GM12878 (cell line): ENCODE measurements around the gene DLGAP3.

ENCODE experiments used
- CBFB ChIP-seq: IDR thresholded peaks from 2 replicates; pipeline ENCODE4 v1.6.1; 2016; ENCODE audit warnings: antibody characterized with exemption, low read depth
- CREM ChIP-seq: IDR thresholded peaks from 2 replicates; pipeline ENCODE4 v1.6.1; 2014; ENCODE audit warnings: antibody characterized with exemption, low read depth
- CTCF ChIP-seq, 3 experiments: IDR thresholded peaks in 2 of 3; conservative IDR thresholded peaks in 1 of 3; 2 replicates each; pipeline ENCODE4 v1.5.1; 2011; ENCODE audit warnings: low read depth in 3 of 3, low read length in 3 of 3, mild to moderate bottlenecking in 3 of 3, control low read depth in 2 of 3, moderate library complexity in 2 of 3, inconsistent platforms in 1 of 3, mixed read lengths in 1 of 3; ENCODE audit not compliant: control insufficient read depth in 2 of 3, insufficient read depth in 1 of 3; ENCODE audit errors: extremely low read depth in 1 of 3
- MTA2 ChIP-seq: fragments of 450-650 bp; IDR thresholded peaks from 2 replicates; pipeline ENCODE4 v1.6.1; 2016; ENCODE audit warnings: low read depth, mild to moderate bottlenecking, moderate library complexity
- POLR2A ChIP-seq: IDR thresholded peaks from 2 replicates; pipeline ENCODE4 v1.6.1; 2011; ENCODE audit warnings: low read depth, mild to moderate bottlenecking, low read length
- RCOR1 ChIP-seq: conservative IDR thresholded peaks from 2 replicates; pipeline ENCODE4 v1.6.1; 2012; ENCODE audit warnings: low read depth, low read length, improper control_type of control experiment
- SMARCA5 ChIP-seq: fragments of 450-650 bp; IDR thresholded peaks from 2 replicates; pipeline ENCODE4 v1.6.1; 2017; ENCODE audit warnings: mild to moderate bottlenecking
- SMC3 ChIP-seq: IDR thresholded peaks from 2 replicates; pipeline ENCODE4 v1.6.1; 2011; ENCODE audit warnings: low read length, improper control_type of control experiment, borderline replicate concordance
- YY1 ChIP-seq: IDR thresholded peaks from 2 replicates; pipeline ENCODE4 v1.6.1; 2011; ENCODE audit warnings: low read depth, mild to moderate bottlenecking, low read length
- ZBED1 ChIP-seq: IDR thresholded peaks from 2 replicates; pipeline ENCODE4 v1.6.1; 2016; ENCODE audit warnings: borderline replicate concordance
- ZNF207 ChIP-seq: fragments of 450-650 bp; IDR thresholded peaks from 2 replicates; pipeline ENCODE4 v1.6.1; 2014; ENCODE audit warnings: antibody characterized with exemption, mild to moderate bottlenecking, borderline replicate concordance

- TF ChIP-seq SMARCA5: no peak
- TF ChIP-seq ZNF207: no peak
- no peak for TF ChIP-seq ZBED1
- TF ChIP-seq CREM: no peak
- TF ChIP-seq CBFB: no peak
- TF ChIP-seq YY1: no peak
- TF ChIP-seq MTA2: no peak
- no peak for TF ChIP-seq SMC3
- TF ChIP-seq CTCF (IDR thresholded peaks at IDR 0.05 in 2 of 3, conservative IDR thresholded peaks at IDR 0.05 in 1 of 3; ENCODE audit: control insufficient read depth in 2 of 3, extremely low read depth in 1 of 3, insufficient read depth in 1 of 3, low read depth in 3 of 3, low read length in 3 of 3): no peak
- TF ChIP-seq POLR2A: no peak
- no peak for TF ChIP-seq RCOR1
Measured at GRCh38 chr1:34872133-34872503, 57.3 kb downstream of the DLGAP3 start.
